WTC11 (cell line): ENCODE results near the gene GJD3. TPM values are rescaled to one million over a fixed set of nuclear protein-coding genes. Genes with fewer than 3 reads are reported as not detected.

Experiments used
- ATAC-seq: fragments of 200-7000 bp; cut with Tn5 transposase; 2 replicates; pipeline ENCODE4 v1.10.0; 2021; ENCODE audit warnings: mild to moderate bottlenecking, moderate library complexity
- CTCF ChIA-PET: fragments of 300-600 bp; sonication (Branson Sonifier 250); formaldehyde crosslinking; loops from one replicate; lab custom pipeline; 2021; ENCODE audit warnings: antibody characterized with exemption; lab: Charles Lee
- POLR2A ChIA-PET: fragments of 350-600 bp; sonication (Branson Sonifier 250); formaldehyde crosslinking; loops from one replicate; lab custom pipeline; 2021; ENCODE audit warnings: antibody characterized with exemption; lab: Charles Lee
- DNase-seq: peaks from one replicate; pipeline ENCODE4 v3.0.0; 2021; ENCODE audit warnings: low spot score
- H3K27ac Mint-ChIP-seq: 2 replicates; pipeline ENCODE4 v1.8.0; 2021; ENCODE audit warnings: mixed read lengths
- H3K27me3 Mint-ChIP-seq: 2 replicates; pipeline ENCODE4 v1.8.0; 2021; ENCODE audit warnings: low read depth, mild to moderate bottlenecking, moderate library complexity, mixed read lengths
- H3K36me3 Mint-ChIP-seq: 2 replicates; pipeline ENCODE4 v1.8.0; 2021; ENCODE audit warnings: mixed read lengths
- H3K4me1 Mint-ChIP-seq: 2 replicates; pipeline ENCODE4 v1.8.0; 2022; ENCODE audit warnings: mixed read lengths
- H3K4me3 Mint-ChIP-seq: 2 replicates; pipeline ENCODE4 v1.8.0; 2021; ENCODE audit warnings: mild to moderate bottlenecking, moderate library complexity, mixed read lengths
- H3K9me3 Mint-ChIP-seq: 2 replicates; pipeline ENCODE4 v1.8.0; 2021; ENCODE audit warnings: mixed read lengths
- EMX1 ChIP-seq: fragments of 250-450 bp; sonication (Bioruptor Pico); IDR thresholded peaks from 2 replicates; pipeline ENCODE4 v1.8.0; 2021; ENCODE audit warnings: mild to moderate bottlenecking
- ETV6 ChIP-seq: sonication (generic); formaldehyde crosslinking; IDR thresholded peaks from 2 replicates; pipeline ENCODE4 v1.8.1; 2022; ENCODE audit warnings: mild to moderate bottlenecking, missing genetic modification reagents
- FOXJ3 ChIP-seq: sonication (generic); formaldehyde crosslinking; IDR thresholded peaks from 2 replicates; pipeline ENCODE4 v1.9.0; 2021; ENCODE audit warnings: missing genetic modification reagents, mild to moderate bottlenecking, borderline replicate concordance
- IRF2 ChIP-seq: sonication (generic); formaldehyde crosslinking; IDR thresholded peaks from 2 replicates; pipeline ENCODE4 v1.8.0; 2022; ENCODE audit warnings: low read depth, missing genetic modification reagents, borderline replicate concordance
- SMAD3 ChIP-seq: sonication (generic); formaldehyde crosslinking; IDR thresholded peaks from 2 replicates; pipeline ENCODE4 v1.8.0; 2022; ENCODE audit warnings: missing genetic modification reagents, mild to moderate bottlenecking, borderline replicate concordance
- TEAD1 ChIP-seq: sonication (generic); formaldehyde crosslinking; IDR thresholded peaks from 2 replicates; pipeline ENCODE4 v1.8.0; 2022; ENCODE audit warnings: mild to moderate bottlenecking, missing genetic modification reagents
- ZNF138 ChIP-seq: sonication (generic); formaldehyde crosslinking; conservative IDR thresholded peaks from 2 replicates; pipeline ENCODE4 v1.8.1; 2022; ENCODE audit warnings: mild to moderate bottlenecking, moderate library complexity, missing genetic modification reagents
- ZNF317 ChIP-seq: sonication (generic); formaldehyde crosslinking; IDR thresholded peaks from 2 replicates; pipeline ENCODE4 v1.8.1; 2023; ENCODE audit warnings: low read depth, mild to moderate bottlenecking, moderate library complexity, missing genetic modification reagents, borderline replicate concordance
- ZNF396 ChIP-seq: fragments of 250-450 bp; sonication (Bioruptor Pico); IDR thresholded peaks from 2 replicates; pipeline ENCODE4 v1.8.0; 2021; ENCODE audit warnings: mild to moderate bottlenecking, moderate library complexity, borderline replicate concordance
- ZNF416 ChIP-seq: fragments of 250-450 bp; sonication (Bioruptor Pico); IDR thresholded peaks from 2 replicates; pipeline ENCODE4 v1.9.0; 2021; ENCODE audit warnings: mild to moderate bottlenecking, inconsistent platforms
- total RNA-seq: library from RNA; stranded (reverse); gene quantifications from 3 replicates; pipeline ENCODE4 v1.2.3, GENCODE V29; 2021
- TF ChIP-seq, protein P1 (sequence below): fragments of 250-450 bp; sonication (Bioruptor Pico); conservative IDR thresholded peaks from 2 replicates; pipeline ENCODE4 v1.9.0; 2021; ENCODE audit warnings: mild to moderate bottlenecking
- TF ChIP-seq, protein P2 (sequence below): sonication (generic); formaldehyde crosslinking; IDR thresholded peaks from 2 replicates; pipeline ENCODE4 v1.8.1; 2023; ENCODE audit warnings: mild to moderate bottlenecking, missing genetic modification reagents, borderline replicate concordance
- TF ChIP-seq, protein P3 (sequence below): fragments of 250-450 bp; sonication (Bioruptor Pico); IDR thresholded peaks from 2 replicates; pipeline ENCODE4 v1.9.0; 2021; ENCODE audit warnings: mild to moderate bottlenecking, borderline replicate concordance
- TF ChIP-seq, protein P4 (sequence below): sonication (generic); formaldehyde crosslinking; IDR thresholded peaks from 2 replicates; pipeline ENCODE4 v1.8.1; 2023; ENCODE audit warnings: mild to moderate bottlenecking, missing genetic modification reagents

GJD3 gene
- total RNA-seq, 1 experiment from 2014 or later = 2.3 TPM

DNA sequence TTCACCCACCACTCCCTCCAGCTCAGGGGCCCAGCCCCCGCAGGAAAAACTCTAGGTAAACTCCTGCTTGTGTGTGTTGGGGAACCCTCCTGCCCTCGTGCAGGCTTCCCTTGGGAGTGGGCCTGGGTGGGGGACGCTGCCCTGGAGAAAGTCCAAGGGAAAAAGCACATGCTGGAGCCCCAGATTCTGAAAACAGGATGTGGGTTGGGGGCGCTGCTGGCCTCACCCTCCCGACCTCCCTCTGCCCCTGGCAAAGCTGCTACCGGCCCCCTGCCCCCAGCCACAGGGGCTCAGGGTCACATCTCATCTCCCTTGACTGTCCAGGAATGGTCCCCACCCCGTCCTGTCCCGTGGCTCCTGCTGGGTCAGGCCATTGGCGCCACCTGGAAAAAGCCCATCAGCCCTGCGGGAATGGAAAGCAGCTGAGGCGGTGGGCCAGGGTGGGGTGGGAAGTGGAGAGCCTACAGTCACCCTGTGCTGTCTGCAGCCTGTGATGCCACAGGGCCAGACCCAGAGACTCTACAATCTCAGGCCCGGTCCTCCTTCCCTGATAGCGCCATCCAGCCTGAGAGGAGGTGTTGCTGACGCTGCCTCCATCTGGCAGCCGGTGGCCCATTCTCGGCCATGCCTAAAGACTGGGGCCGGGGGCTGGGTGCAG lies 2.5 kb upstream of the GJD3 start:
- peaks cover 22% of the 10 kb centered on the region for H3K4me1 Mint-ChIP-seq
- peaks cover 26% of the 10 kb centered on the region for H3K27me3 Mint-ChIP-seq
- ChIA-PET POLR2A (no interaction called here), CTCF (interaction anchor here (0.6 to 6.9 kb wide), 9 partner anchors 8 to 173 kb away, joined by 3 to 102 read pairs (median 4); partner anchors contain the start of gene TOP2A)
- TF ChIP-seq, protein P1, sequence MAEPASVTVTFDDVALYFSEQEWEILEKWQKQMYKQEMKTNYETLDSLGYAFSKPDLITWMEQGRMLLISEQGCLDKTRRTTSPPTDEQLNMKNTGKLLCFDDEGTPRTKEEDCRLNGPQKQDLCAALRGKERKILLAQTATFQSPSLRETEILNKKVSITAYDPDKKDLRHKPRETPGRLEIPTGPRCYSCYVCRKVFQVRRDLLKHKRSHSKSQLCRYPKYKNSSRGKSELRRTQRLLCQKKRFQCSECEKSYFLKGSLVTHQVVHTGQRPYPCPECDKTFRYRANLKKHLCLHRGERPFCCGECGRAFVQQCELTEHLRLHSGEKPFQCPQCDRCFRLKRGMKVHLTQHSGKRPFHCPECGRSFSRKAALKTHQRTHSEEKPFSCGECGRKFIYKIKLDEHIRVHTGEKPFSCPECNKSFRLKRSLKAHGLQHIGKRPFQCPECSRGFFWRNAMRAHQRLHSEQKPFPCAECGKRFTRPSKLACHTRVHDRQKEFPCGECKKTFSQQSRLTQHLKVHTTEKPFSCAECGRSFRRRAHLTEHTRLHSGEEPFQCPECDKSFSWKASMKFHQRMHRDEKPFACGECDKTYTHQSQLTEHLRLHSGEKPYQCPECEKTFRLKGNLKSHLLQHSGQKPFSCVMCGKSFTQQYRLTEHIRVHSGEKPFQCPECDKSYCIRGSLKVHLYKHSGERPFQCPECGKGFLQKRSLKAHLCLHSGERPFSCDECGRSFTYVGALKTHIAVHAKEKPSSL (CRISPR knock-in tag) = no peak
- TF ChIP-seq IRF2 (no peak), ZNF317 (CRISPR knock-in tag) (no peak), SMAD3 (CRISPR knock-in tag) (no peak), ETV6 (no peak)
- TF ChIP-seq, protein P2, sequence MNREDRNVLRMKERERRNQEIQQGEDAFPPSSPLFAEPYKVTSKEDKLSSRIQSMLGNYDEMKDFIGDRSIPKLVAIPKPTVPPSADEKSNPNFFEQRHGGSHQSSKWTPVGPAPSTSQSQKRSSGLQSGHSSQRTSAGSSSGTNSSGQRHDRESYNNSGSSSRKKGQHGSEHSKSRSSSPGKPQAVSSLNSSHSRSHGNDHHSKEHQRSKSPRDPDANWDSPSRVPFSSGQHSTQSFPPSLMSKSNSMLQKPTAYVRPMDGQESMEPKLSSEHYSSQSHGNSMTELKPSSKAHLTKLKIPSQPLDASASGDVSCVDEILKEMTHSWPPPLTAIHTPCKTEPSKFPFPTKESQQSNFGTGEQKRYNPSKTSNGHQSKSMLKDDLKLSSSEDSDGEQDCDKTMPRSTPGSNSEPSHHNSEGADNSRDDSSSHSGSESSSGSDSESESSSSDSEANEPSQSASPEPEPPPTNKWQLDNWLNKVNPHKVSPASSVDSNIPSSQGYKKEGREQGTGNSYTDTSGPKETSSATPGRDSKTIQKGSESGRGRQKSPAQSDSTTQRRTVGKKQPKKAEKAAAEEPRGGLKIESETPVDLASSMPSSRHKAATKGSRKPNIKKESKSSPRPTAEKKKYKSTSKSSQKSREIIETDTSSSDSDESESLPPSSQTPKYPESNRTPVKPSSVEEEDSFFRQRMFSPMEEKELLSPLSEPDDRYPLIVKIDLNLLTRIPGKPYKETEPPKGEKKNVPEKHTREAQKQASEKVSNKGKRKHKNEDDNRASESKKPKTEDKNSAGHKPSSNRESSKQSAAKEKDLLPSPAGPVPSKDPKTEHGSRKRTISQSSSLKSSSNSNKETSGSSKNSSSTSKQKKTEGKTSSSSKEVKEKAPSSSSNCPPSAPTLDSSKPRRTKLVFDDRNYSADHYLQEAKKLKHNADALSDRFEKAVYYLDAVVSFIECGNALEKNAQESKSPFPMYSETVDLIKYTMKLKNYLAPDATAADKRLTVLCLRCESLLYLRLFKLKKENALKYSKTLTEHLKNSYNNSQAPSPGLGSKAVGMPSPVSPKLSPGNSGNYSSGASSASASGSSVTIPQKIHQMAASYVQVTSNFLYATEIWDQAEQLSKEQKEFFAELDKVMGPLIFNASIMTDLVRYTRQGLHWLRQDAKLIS (CRISPR knock-in tag) = no peak
- H3K4me3 Mint-ChIP-seq = no peak overlapping the region
- peaks cover 4% of the 10 kb centered on the region for H3K9me3 Mint-ChIP-seq
- H3K27ac Mint-ChIP-seq = no peak overlapping the region
- H3K36me3 Mint-ChIP-seq = 0 out of 2 replicates have a peak, but pooled peaks cover 2% of the 10 kb centered on the region
- no peak for ATAC-seq
- DNase-seq = no peak

DNA sequence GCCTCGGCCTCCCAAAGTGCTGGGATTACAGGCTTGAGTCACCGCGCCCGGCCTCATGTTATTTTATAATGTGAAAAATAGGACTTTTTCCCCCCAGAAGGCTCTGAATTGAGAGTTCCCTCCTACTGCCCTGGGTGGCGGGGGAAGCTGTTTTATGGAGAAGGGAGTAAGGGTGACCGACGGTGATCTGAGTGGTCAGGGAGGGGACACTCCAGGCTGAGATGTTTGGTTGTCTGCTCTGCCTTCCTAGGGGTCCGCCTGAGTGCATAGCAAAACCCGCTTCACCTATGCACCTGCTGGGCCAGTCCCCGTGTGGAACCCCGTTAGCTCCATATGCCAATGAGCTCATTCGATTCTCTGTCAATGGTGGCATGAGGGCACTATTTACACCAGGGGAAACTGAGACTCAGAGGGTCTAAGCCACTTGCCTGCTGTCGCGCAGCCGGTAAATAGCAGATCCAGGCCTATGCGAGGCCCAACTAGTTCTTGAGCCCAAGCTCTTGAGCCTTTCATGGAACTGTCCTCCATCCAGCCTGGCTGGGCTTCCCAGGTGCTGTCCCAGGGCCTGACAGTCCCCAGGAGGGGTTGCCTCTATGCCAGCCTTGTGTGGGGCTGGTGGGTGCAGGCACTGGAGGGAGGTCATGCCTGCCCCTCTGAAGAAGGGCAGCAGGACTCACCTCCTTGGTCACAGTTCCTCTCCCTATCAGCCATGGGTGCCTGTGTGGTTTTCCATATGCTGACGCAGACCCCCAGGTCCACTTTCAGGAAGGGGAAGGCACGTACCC lies 1.7 kb upstream of the GJD3 start:
- Mint-ChIP-seq H3K27me3 (peaks cover 32% of the 10 kb centered on the region), H3K4me1 (peaks cover 27% of the 10 kb centered on the region), H3K4me3 (no peak overlapping the region), H3K27ac (no peak overlapping the region), H3K9me3 (peaks cover 2% of the 10 kb centered on the region), H3K36me3 (0 out of 2 replicates have a peak, but pooled peaks cover under 1% of the 10 kb centered on the region)
- ATAC-seq (no peak), DNase-seq (no peak)
- POLR2A ChIA-PET = interaction anchor here (0.5 kb wide), 1 partner anchor 229 kb away, joined by 3 read pairs; no protein-coding TSS in a partner anchor
- CTCF ChIA-PET = interaction anchor here (0.6 to 6.9 kb wide), 13 partner anchors 8 to 194 kb away, joined by 3 to 102 read pairs (median 5); partner anchors contain the start of genes IGFBP4 and TOP2A
- no peak for TF ChIP-seq EMX1 (CRISPR knock-in tag)

DNA sequence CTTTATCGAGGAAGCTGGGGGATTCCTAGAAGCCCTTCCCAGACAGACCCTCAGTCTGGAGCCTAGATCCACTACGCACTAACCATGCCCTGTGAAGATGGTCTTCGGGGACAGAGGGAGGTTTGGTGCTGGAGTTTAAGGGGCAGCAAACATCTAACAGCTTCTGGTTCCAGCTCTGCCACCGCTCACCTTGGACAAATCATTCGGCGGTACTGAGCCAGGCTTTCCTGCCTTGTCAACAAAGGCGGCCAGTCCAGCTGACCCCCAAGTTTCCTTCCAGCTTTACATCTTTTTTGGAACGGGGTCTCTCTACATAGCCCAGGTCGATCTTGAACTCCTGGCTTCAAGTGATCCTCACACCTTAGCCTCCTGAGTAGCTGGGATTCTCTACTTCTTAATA lies 369 bp upstream of the GJD3 start:
- H3K4me3 Mint-ChIP-seq = peak overlapping the region; percentile 80
- ChIA-PET CTCF (interaction anchor here (0.8 to 6.9 kb wide), 21 partner anchors 10 to 255 kb away, joined by 3 to 102 read pairs (median 6); partner anchors contain the start of genes IGFBP4, TOP2A and WIPF2), POLR2A (interaction anchor here (0.6 kb wide), 1 partner anchor 244 kb away, joined by 4 read pairs; no protein-coding TSS in a partner anchor)
- H3K36me3 Mint-ChIP-seq = no peaks in the 10 kb centered on the region
- H3K4me1 Mint-ChIP-seq = peaks cover 34% of the 10 kb centered on the region
- H3K27me3 Mint-ChIP-seq = peaks cover 40% of the 10 kb centered on the region
- H3K9me3 Mint-ChIP-seq = no peaks in the 10 kb centered on the region
- no peak overlapping the region for H3K27ac Mint-ChIP-seq
- ATAC-seq = no peak
- DNase-seq = no peak
- TF ChIP-seq, protein P1 (CRISPR knock-in tag) = no peak
- TF ChIP-seq TEAD1 (CRISPR knock-in tag) (no peak), ZNF416 (CRISPR knock-in tag) (no peak), ZNF396 (CRISPR knock-in tag) (no peak), ZNF138 (CRISPR knock-in tag) (no peak), FOXJ3 (CRISPR knock-in tag) (no peak)
- TF ChIP-seq, protein P3, sequence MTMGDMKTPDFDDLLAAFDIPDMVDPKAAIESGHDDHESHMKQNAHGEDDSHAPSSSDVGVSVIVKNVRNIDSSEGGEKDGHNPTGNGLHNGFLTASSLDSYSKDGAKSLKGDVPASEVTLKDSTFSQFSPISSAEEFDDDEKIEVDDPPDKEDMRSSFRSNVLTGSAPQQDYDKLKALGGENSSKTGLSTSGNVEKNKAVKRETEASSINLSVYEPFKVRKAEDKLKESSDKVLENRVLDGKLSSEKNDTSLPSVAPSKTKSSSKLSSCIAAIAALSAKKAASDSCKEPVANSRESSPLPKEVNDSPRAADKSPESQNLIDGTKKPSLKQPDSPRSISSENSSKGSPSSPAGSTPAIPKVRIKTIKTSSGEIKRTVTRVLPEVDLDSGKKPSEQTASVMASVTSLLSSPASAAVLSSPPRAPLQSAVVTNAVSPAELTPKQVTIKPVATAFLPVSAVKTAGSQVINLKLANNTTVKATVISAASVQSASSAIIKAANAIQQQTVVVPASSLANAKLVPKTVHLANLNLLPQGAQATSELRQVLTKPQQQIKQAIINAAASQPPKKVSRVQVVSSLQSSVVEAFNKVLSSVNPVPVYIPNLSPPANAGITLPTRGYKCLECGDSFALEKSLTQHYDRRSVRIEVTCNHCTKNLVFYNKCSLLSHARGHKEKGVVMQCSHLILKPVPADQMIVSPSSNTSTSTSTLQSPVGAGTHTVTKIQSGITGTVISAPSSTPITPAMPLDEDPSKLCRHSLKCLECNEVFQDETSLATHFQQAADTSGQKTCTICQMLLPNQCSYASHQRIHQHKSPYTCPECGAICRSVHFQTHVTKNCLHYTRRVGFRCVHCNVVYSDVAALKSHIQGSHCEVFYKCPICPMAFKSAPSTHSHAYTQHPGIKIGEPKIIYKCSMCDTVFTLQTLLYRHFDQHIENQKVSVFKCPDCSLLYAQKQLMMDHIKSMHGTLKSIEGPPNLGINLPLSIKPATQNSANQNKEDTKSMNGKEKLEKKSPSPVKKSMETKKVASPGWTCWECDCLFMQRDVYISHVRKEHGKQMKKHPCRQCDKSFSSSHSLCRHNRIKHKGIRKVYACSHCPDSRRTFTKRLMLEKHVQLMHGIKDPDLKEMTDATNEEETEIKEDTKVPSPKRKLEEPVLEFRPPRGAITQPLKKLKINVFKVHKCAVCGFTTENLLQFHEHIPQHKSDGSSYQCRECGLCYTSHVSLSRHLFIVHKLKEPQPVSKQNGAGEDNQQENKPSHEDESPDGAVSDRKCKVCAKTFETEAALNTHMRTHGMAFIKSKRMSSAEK (CRISPR knock-in tag) = no peak
- TF ChIP-seq, protein P4, sequence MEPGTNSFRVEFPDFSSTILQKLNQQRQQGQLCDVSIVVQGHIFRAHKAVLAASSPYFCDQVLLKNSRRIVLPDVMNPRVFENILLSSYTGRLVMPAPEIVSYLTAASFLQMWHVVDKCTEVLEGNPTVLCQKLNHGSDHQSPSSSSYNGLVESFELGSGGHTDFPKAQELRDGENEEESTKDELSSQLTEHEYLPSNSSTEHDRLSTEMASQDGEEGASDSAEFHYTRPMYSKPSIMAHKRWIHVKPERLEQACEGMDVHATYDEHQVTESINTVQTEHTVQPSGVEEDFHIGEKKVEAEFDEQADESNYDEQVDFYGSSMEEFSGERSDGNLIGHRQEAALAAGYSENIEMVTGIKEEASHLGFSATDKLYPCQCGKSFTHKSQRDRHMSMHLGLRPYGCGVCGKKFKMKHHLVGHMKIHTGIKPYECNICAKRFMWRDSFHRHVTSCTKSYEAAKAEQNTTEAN = no peak
